HepG2 (cell line): ENCODE data around the gene WDCP. TPM values are rescaled to one million over a fixed set of nuclear protein-coding genes. Genes with fewer than 3 reads are reported as not detected.

ENCODE experiments used
- ATAC-seq: fragments of 200-7000 bp; cut with Tn5 transposase; 3 replicates; pipeline ENCODE4 v1.9.1; 2020; ENCODE audit warnings: mild to moderate bottlenecking, moderate library complexity
- BruUV-seq: library from RNA; stranded (reverse); fragments of 400-500 nt; replicated peaks from 2 replicates; lab custom pipeline; 2021; lab: Mats Ljungman, UMichigan
- CTCF ChIA-PET: fragments of 300-600 bp; formaldehyde crosslinking; extraction: SDS; loops from one replicate; lab custom pipeline; 2021; ENCODE audit warnings: low total read pairs, inconsistent platforms, low intra/inter-chr PET ratio; lab: Yijun Ruan, JAX
- POLR2A ChIA-PET: fragments of 350-600 bp; sonication (Branson Sonifier 250); formaldehyde crosslinking; loops from one replicate; lab custom pipeline; 2020; ENCODE audit warnings: antibody characterized with exemption, inconsistent platforms; lab: Yijun Ruan, JAX
- DNase-seq: peaks from one replicate; pipeline ENCODE4 v3.0.0-alpha.2; 2015; ENCODE audit warnings: low spot score
- FAIRE-seq: peaks from 3 replicates; lab custom pipeline; 2011; peaks lifted over from hg19 to GRCh38; lab: Jason Lieb, UNC
- H2AFZ ChIP-seq: one replicate; pipeline ENCODE4 v1.6.1; 2011; ENCODE audit warnings: low read length, inconsistent platforms
- H3K27ac ChIP-seq: fragments of 300-600 bp; 3 replicates; pipeline ENCODE4 v1.8.0; 2011; ENCODE audit warnings: mixed run types, mild to moderate bottlenecking, mixed read lengths, low read length, inconsistent platforms; ENCODE audit not compliant: insufficient read depth; ENCODE audit errors: extremely low read length
- H3K27me3 ChIP-seq, 2 experiments: fragments of 200-600 bp in 1 of 2; 2 replicates in 1 of 2; 3 replicates in 1 of 2; pipeline versions ENCODE4 v1.6.0 to v1.8.0; 2011; ENCODE audit warnings: low read length in 2 of 2, mild to moderate bottlenecking in 2 of 2, moderate library complexity in 2 of 2, inconsistent platforms in 1 of 2; ENCODE audit not compliant: insufficient read depth in 2 of 2, control insufficient read depth in 1 of 2
- H3K36me3 ChIP-seq, 2 experiments: fragments of 200-600 bp in 1 of 2; replicated peaks in 1 of 2; 2 replicates in 1 of 2; 3 replicates in 1 of 2; pipeline versions ENCODE4 v1.5.1 to v1.8.0; 2011; ENCODE audit warnings: low read length in 2 of 2, inconsistent platforms in 1 of 2; ENCODE audit not compliant: insufficient read depth in 2 of 2, control insufficient read depth in 1 of 2
- H3K4me1 ChIP-seq: 2 replicates; pipeline ENCODE4 v1.5.1; 2012; ENCODE audit warnings: low read length, inconsistent platforms; ENCODE audit not compliant: insufficient read depth
- H3K4me2 ChIP-seq: 2 replicates; pipeline ENCODE4 v1.6.0; 2011; ENCODE audit warnings: low read depth, low read length, inconsistent platforms
- H3K4me3 ChIP-seq, 3 experiments: fragments of 200-600 bp in 1 of 3; sonication (generic), shearing (Covaris generic) in 1 of 3; replicated peaks in 1 of 3; 2 replicates each; pipeline ENCODE4 v1.5.1; 2011 to 2016; ENCODE audit warnings: low read length in 3 of 3, inconsistent platforms in 2 of 3, low read depth in 2 of 3, mild to moderate bottlenecking in 2 of 3, control low read depth in 1 of 3, mixed read lengths in 1 of 3; ENCODE audit not compliant: insufficient read depth in 1 of 3
- H3K79me2 ChIP-seq: one replicate; pipeline ENCODE4 v1.6.1; 2011; ENCODE audit warnings: low read length, inconsistent platforms; ENCODE audit not compliant: insufficient read depth
- H3K9ac ChIP-seq: 2 replicates; pipeline ENCODE4 v1.6.0; 2011; ENCODE audit warnings: mild to moderate bottlenecking, low read depth, low read length, inconsistent platforms; ENCODE audit not compliant: insufficient read depth
- H3K9me3 ChIP-seq: 2 replicates; pipeline ENCODE4 v1.5.1; 2012; ENCODE audit warnings: mild to moderate bottlenecking, low read length
- H4K20me1 ChIP-seq: 2 replicates; pipeline ENCODE4 v1.6.0; 2011; ENCODE audit warnings: inconsistent platforms, mild to moderate bottlenecking, low read length, moderate library complexity; ENCODE audit not compliant: insufficient read depth
- ARID5B ChIP-seq: IDR thresholded peaks from 2 replicates; pipeline ENCODE4 v1.4.0; 2020; ENCODE audit warnings: mild to moderate bottlenecking, missing genetic modification reagents
- BCL6 ChIP-seq: IDR thresholded peaks from 2 replicates; pipeline ENCODE4 v1.6.1; 2016; ENCODE audit warnings: missing genetic modification reagents, missing compliant biosample characterization
- FIP1L1 ChIP-seq: fragments of 200-400 bp; formaldehyde crosslinking; IDR thresholded peaks from 2 replicates; pipeline ENCODE4 v1.6.1; 2018; ENCODE audit warnings: low read depth, mild to moderate bottlenecking, low read length, moderate library complexity, borderline replicate concordance; ENCODE audit not compliant: insufficient read depth
- NR2C2 ChIP-seq: sonication (generic); formaldehyde crosslinking; IDR thresholded peaks from 2 replicates; pipeline ENCODE4 v1.4.0; 2020; ENCODE audit warnings: missing genetic modification reagents, mild to moderate bottlenecking, moderate library complexity, borderline replicate concordance
- NR2F6 ChIP-seq, 2 experiments: IDR thresholded peaks; 2 replicates each; pipeline ENCODE4 v1.6.1; 2016; ENCODE audit warnings: antibody characterized with exemption in 1 of 2, mild to moderate bottlenecking in 1 of 2
- PAXIP1 ChIP-seq: sonication (generic); formaldehyde crosslinking; conservative IDR thresholded peaks from 2 replicates; pipeline ENCODE4 v1.4.0; 2020; ENCODE audit warnings: mild to moderate bottlenecking, missing genetic modification reagents, moderate library complexity
- PRDM10 ChIP-seq: sonication (generic); formaldehyde crosslinking; IDR thresholded peaks from 2 replicates; pipeline ENCODE4 v1.4.0; 2020; ENCODE audit warnings: low read depth, missing genetic modification reagents
- SKI ChIP-seq: fragments of 450-650 bp; IDR thresholded peaks from one replicate; pipeline ENCODE4 v1.6.1; 2018; ENCODE audit warnings: mild to moderate bottlenecking; ENCODE audit not compliant: partially characterized antibody
- TCF7 ChIP-seq: sonication (generic); IDR thresholded peaks from 2 replicates; pipeline ENCODE4 v1.6.1; 2016; ENCODE audit warnings: antibody characterized with exemption, low read depth
- ZC3H4 ChIP-seq: sonication (generic); formaldehyde crosslinking; IDR thresholded peaks from 2 replicates; pipeline ENCODE4 v1.4.0; 2020; ENCODE audit warnings: missing genetic modification reagents, borderline replicate concordance
- ZFP36 ChIP-seq: fragments of 150-350 bp; IDR thresholded peaks from 2 replicates; pipeline ENCODE4 v1.6.1; 2018; ENCODE audit warnings: borderline replicate concordance, low read length, low read depth; ENCODE audit not compliant: partially characterized antibody
- ZNF543 ChIP-seq: sonication (generic); formaldehyde crosslinking; IDR thresholded peaks from 2 replicates; pipeline ENCODE4 v1.4.0; 2020; ENCODE audit warnings: mild to moderate bottlenecking, missing genetic modification reagents
- WGBS: methylation state at CpG from one replicate; pipeline ENCODE4 v1.1.6; 2017; ENCODE audit warnings: low lambda C conversion rate; 5-methylcytosine and 5-hydroxymethylcytosine counted together
- in situ Hi-C: cut with HindIII; loops from 2 replicates; pipeline ENCODE4 v1.10.0; 2017; ENCODE audit warnings: low pct_unique_long_range_greater_than_20kb; ENCODE audit not compliant: extremely low pct_ligation_motif_present
- intact Hi-C: fragments of 100-400 bp; cut with micrococcal nuclease; formaldehyde crosslinking; loops from one replicate; pipeline ENCODE4 v1.10.0; 2022; ENCODE audit not compliant: unreplicated experiment
- polyA plus RNA-seq, 8 experiments: library from polyadenylated mRNA; depleted of rRNA in 3 of 8; stranded (reverse) in 7 of 8; unstranded in 1 of 8; fragments of >200 nt; fragmentation: Illumina TruSeq in 4 of 8; extraction: Trizol in 4 of 8; gene quantifications; 2 replicates each; pipeline versions ENCODE4 v1.2.1 to v1.2.3, GENCODE V29; 2011 to 2016; ENCODE audit warnings: low read depth in 4 of 8, missing spikeins in 1 of 8, mixed read lengths in 1 of 8; ENCODE audit not compliant: insufficient read depth in 1 of 8
- total RNA-seq, 5 experiments: library from RNA; depleted of rRNA; stranded (reverse); fragments of >200 nt; fragmentation: Illumina TruSeq; extraction: Trizol; gene quantifications; 2 replicates each; pipeline ENCODE4 v1.2.3, GENCODE V29; 2016; ENCODE audit warnings: low read depth in 1 of 5

WDCP gene
- total and polyA plus RNA-seq, 2 of the 13 experiments (the other 11 are each of a cell fraction or from before 2014, with no cell fraction given): 17.4 to 22.6 TPM

- intact Hi-C loops (no loop called here), in situ Hi-C loops (no loop called here)
- 57% methylated on average over 1 of the region's 1 CpG for WGBS
- POLR2A ChIA-PET: interaction anchor here (1.0 to 4.9 kb wide), 6 partner anchors 13 to 126 kb away, joined by 4 to 56 read pairs (median 26); partner anchors contain the start of genes ATAD2B, SF3B6 and TP53I3
- H3K27ac ChIP-seq: peak overlapping the region; percentile 47
- H3K9ac ChIP-seq: no peak overlapping the region; the same call in 1 of the 2 replicates
- BruUV-seq: no TSS peak
- peak overlapping the region; percentile 78 for H3K4me2 ChIP-seq
- peaks cover 48% of the 10 kb centered on the region for H3K4me1 ChIP-seq
- no peaks in the 10 kb centered on the region; a peak in 1 of 5 replicates for H3K27me3 ChIP-seq
- no peak overlapping the region for H2AFZ ChIP-seq
- FAIRE-seq: peak; percentile 73
- peak; percentile 9; the same call in 1 of the 3 replicates for ATAC-seq
- H3K9me3 ChIP-seq: no peaks in the 10 kb centered on the region
- DNase-seq: peak; percentile 40
- CTCF ChIA-PET: no interaction called here
- no peaks in the 10 kb centered on the region for H4K20me1 ChIP-seq
- H3K36me3 ChIP-seq: peaks cover 0 to 2% of the 10 kb centered on the region in 2 experiments; a peak in 3 of 5 replicates
- peaks cover 7% of the 10 kb centered on the region for H3K79me2 ChIP-seq
- H3K4me3 ChIP-seq: no peak overlapping the region
- TF ChIP-seq SKI: peak; percentile 19
- 0 out of 2 replicates have a peak, but pooled peaks have one; percentile 28 for TF ChIP-seq PRDM10
- TF ChIP-seq TCF7: 0 out of 2 replicates have a peak, but pooled peaks have one; percentile 34
- no peak for TF ChIP-seq ZC3H4
- TF ChIP-seq ZNF543: no peak
- no peak for TF ChIP-seq FIP1L1
- peak; percentile 25; the same call in 1 of the 2 replicates for TF ChIP-seq BCL6 (CRISPR knock-in tag)
- peak; percentile 80 for TF ChIP-seq NR2F6 (IDR thresholded peaks at IDR 0.05)
- peak; percentile 25; the same call in 1 of the 2 replicates for TF ChIP-seq NR2F6 (CRISPR knock-in tag; IDR thresholded peaks at IDR 0.05)
- peak; percentile 35; the same call in 1 of the 2 replicates for TF ChIP-seq NR2C2 (CRISPR knock-in tag)
- TF ChIP-seq PAXIP1 (CRISPR knock-in tag): peak; percentile 59
- TF ChIP-seq ARID5B (CRISPR knock-in tag): peak; percentile 21; the same call in 1 of the 2 replicates
- no peak for TF ChIP-seq ZFP36
These were observed 5.8 kb upstream of the WDCP start for GRCh38 chr2:24052951-24053350.
